ENCODE results near the gene IL21R. TPM values are rescaled to one million over a fixed set of nuclear protein-coding genes. Genes with fewer than 3 reads are reported as not detected.

The IL21R gene
- total and polyA plus RNA-seq, 2 donors (not counting 3 experiments of a cell fraction or from before 2014, with no cell fraction given): 0.03 TPM; not detected in 1

DNA sequence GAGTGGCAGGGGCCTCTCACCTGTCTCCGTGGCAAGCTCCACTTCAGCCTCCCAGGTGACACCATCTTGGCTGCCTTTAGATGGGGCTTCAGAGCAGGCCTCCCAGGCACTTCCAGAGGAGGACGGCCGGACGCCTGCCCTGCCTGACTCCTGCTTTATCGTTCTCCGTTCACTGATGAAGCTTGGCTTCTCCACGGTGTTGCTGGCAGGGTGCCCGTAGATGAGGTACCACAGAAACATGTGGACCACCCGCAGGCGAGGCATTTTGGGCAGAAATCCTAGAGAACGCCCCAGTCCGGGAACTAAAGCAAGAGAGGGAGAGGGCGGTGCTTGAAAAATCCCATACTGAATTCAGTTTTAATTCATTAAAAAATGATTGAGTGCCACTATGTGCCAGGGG, 93.2 kb downstream of the IL21R start:
- Histone ChIP-seq H3K79me2 (ENCODE audit: control insufficient read depth, insufficient read depth, low read length) (no peaks in the 10 kb centered on the region), H3K9ac (replicated peaks; ENCODE audit: extremely low read depth, insufficient read depth, low read length) (no peak overlapping the region), H3K27ac (ENCODE audit: insufficient read depth, low read depth, low read length) (no peak overlapping the region), H3K27me3 (ENCODE audit: control insufficient read depth in 2 of 2, insufficient read depth in 2 of 2, low read length in 2 of 2) (no peaks in the 10 kb centered on the region), H4K20me1 (replicated peaks; ENCODE audit: control insufficient read depth, extremely low read depth, insufficient read depth, low read length) (no peaks in the 10 kb centered on the region), H3K4me3 (replicated peaks in 1 of 3; ENCODE audit: insufficient read depth in 1 of 3, low read depth in 1 of 3, low read length in 3 of 3) (no peak overlapping the region), H2AFZ (ENCODE audit: low read depth, low read length) (no peak overlapping the region), H3K36me3 (ENCODE audit: control insufficient read depth in 2 of 2, extremely low read depth in 1 of 2, insufficient read depth in 2 of 2, low read length in 2 of 2) (peaks cover 26 to 55% of the 10 kb centered on the region in 2 experiments), H3K9me3 (replicated peaks; ENCODE audit: control insufficient read depth, insufficient read depth, low read length) (no peaks in the 10 kb centered on the region), H3K4me2 (ENCODE audit: insufficient read depth, low read length) (no peak overlapping the region), H3K4me1 (ENCODE audit: control insufficient read depth, extremely low read depth, insufficient read depth, low read length) (peaks cover 15% of the 10 kb centered on the region), H3K9me1 (replicated peaks; ENCODE audit: control insufficient read depth, extremely low read depth, insufficient read depth, low read length) (no peaks in the 10 kb centered on the region)
- no TSS peak for BruUV-seq (replicated peaks)
- FAIRE-seq (no peak), DNase-seq (ENCODE audit: low read depth, low spot score) (no peak)
- CTCF ChIA-PET: interaction anchor here (1.6 kb wide), 1 partner anchor 11 kb away, joined by 4 read pairs; no protein-coding TSS in a partner anchor
- TF ChIP-seq GATA2 (IDR thresholded peaks at IDR 0.05; ENCODE audit: insufficient read depth, insufficient read length, low read depth, low read length) (no peak), POLR2AphosphoS5 (IDR thresholded peaks at IDR 0.05; ENCODE audit: insufficient read depth, low read depth, low read length) (no peak), JUN (IDR thresholded peaks at IDR 0.05; ENCODE audit: borderline replicate concordance, insufficient read depth, insufficient read length, low read depth) (no peak), POLR2A (IDR thresholded peaks at IDR 0.05; ENCODE audit: low read depth, low read length) (no peak), MAX (IDR thresholded peaks at IDR 0.05; ENCODE audit: insufficient read depth, insufficient read length) (no peak), MYC (IDR thresholded peaks at IDR 0.05; ENCODE audit: low read depth, low read length) (no peak), EZH2 (IDR thresholded peaks at IDR 0.05; ENCODE audit: borderline replicate concordance, low read depth, low read length, severe bottlenecking) (no peak), FOS (IDR thresholded peaks at IDR 0.05; ENCODE audit: borderline replicate concordance, insufficient read depth, low read length) (no peak), CTCF (IDR thresholded peaks at IDR 0.05; ENCODE audit: extremely low read depth in 1 of 2, insufficient read depth in 1 of 2, low read depth in 1 of 2, low read length in 2 of 2) (no peak)
- dilution Hi-C loops (cut with MboI; ENCODE audit: extremely low pct_ligation_motif_present, low sequenced_read_pairs) (no loop called here), intact Hi-C loops (cut with micrococcal nuclease) (no loop called here)
- POLR2A ChIA-PET: no interaction called here
